H1 (cell line): ENCODE results near the gene ARNT2. TPM values are rescaled to one million over a fixed set of nuclear protein-coding genes. Genes with fewer than 3 reads are reported as not detected.

Source experiments
- KDM4A ChIP-seq: IDR thresholded peaks from one replicate; pipeline ENCODE4 v1.7.1; 2012; ENCODE audit warnings: low read depth, mild to moderate bottlenecking, moderate library complexity, low read length, inconsistent platforms; ENCODE audit not compliant: severe bottlenecking
- SAP30 ChIP-seq: fragments of 300-600 bp; sonication (generic); IDR thresholded peaks from 2 replicates; pipeline ENCODE4 v1.7.1; 2012; ENCODE audit warnings: low read length, moderate library complexity, mild to moderate bottlenecking, inconsistent platforms; ENCODE audit not compliant: insufficient read depth, insufficient replicate concordance
- SUZ12 ChIP-seq: fragments of 200-600 bp; sonication (generic); IDR thresholded peaks from 2 replicates; pipeline ENCODE4 v1.6.1; 2012; ENCODE audit warnings: mild to moderate bottlenecking, inconsistent platforms, low read length, moderate library complexity, mixed read lengths
- TEAD4 ChIP-seq: IDR thresholded peaks from 2 replicates; pipeline ENCODE4 v1.6.1; 2012; ENCODE audit warnings: low read depth, low read length, inconsistent platforms, mixed read lengths
- polyA plus RNA-seq, 7 experiments: library from polyadenylated mRNA; depleted of rRNA in 3 of 7; stranded (reverse) in 5 of 7; unstranded in 2 of 7; fragments of >200 nt in 5 of 7; fragments of 200-250 nt in 2 of 7; gene quantifications; 1 replicate in 5 of 7; 2 replicates in 1 of 7; 4 replicates in 1 of 7; pipeline versions ENCODE4 v1.2.1 to v1.2.3, GENCODE V29; 2011 to 2013; ENCODE audit warnings: missing spikeins in 2 of 7, mixed read lengths in 2 of 7
- total RNA-seq: library from RNA; stranded (reverse); fragmentation: NEBNext Ultra II Directional; extraction: Animal tissue kit (Norgen Biotek cat#: 25700); gene quantifications from 2 replicates; pipeline ENCODE4 v1.2.1, GENCODE V29; 2021

The ARNT2 gene
- total and polyA plus RNA-seq, 2 of the 8 experiments (the other 6 are each of a cell fraction or from before 2014, with no cell fraction given) = 9.5 to 14.6 TPM

GRCh38 chr15:80550219-80550907 is 146.2 kb downstream of the ARNT2 start (continued):
- TF ChIP-seq KDM4A (no peak), TEAD4 (no peak), SAP30 (no peak), SUZ12 (no peak)
